SK-N-SH treated with all-trans-retinoic acid at 6 μM for 48 hours (cell line): ENCODE measurements around the gene COMMD9.

Source experiments
- ATAC-seq: fragments of 200-7000 bp; cut with Tn5 transposase; 3 replicates; pipeline ENCODE4 v1.9.1; 2020; ENCODE audit warnings: mild to moderate bottlenecking, moderate library complexity
- ARNTL ChIP-seq: fragments of 450-650 bp; formaldehyde crosslinking; IDR thresholded peaks from 2 replicates; pipeline ENCODE4 v1.5.0; 2020; ENCODE audit warnings: low read depth, mild to moderate bottlenecking, moderate library complexity, borderline replicate concordance
- BACH2 ChIP-seq: fragments of 250-450 bp; sonication (Bioruptor Pico); IDR thresholded peaks from 2 replicates; pipeline ENCODE4 v1.9.0; 2021; ENCODE audit warnings: mild to moderate bottlenecking, borderline replicate concordance
- CREB5 ChIP-seq: fragments of 250-450 bp; sonication (Bioruptor Pico); IDR thresholded peaks from 2 replicates; pipeline ENCODE4 v1.5.1; 2020; ENCODE audit warnings: low read depth, mild to moderate bottlenecking, moderate library complexity
- CSDC2 ChIP-seq: fragments of 250-450 bp; sonication (Bioruptor Pico); IDR thresholded peaks from 2 replicates; pipeline ENCODE4 v1.5.0; 2020; ENCODE audit warnings: mild to moderate bottlenecking, moderate library complexity
- CSRNP3 ChIP-seq: fragments of 250-450 bp; sonication (Bioruptor Pico); IDR thresholded peaks from 2 replicates; pipeline ENCODE4 v1.5.1; 2021; ENCODE audit warnings: mild to moderate bottlenecking, moderate library complexity
- ESRRG ChIP-seq: fragments of 250-450 bp; sonication (Bioruptor Pico); IDR thresholded peaks from 2 replicates; pipeline ENCODE4 v1.6.1; 2021; ENCODE audit warnings: mild to moderate bottlenecking
- GLIS3 ChIP-seq: fragments of 250-450 bp; sonication (Bioruptor Pico); IDR thresholded peaks from 2 replicates; pipeline ENCODE4 v1.5.0; 2020; ENCODE audit warnings: mild to moderate bottlenecking, moderate library complexity
- ISL1 ChIP-seq: fragments of 250-450 bp; sonication (Bioruptor Pico); IDR thresholded peaks from 2 replicates; pipeline ENCODE4 v2.1.2; 2022; ENCODE audit warnings: mild to moderate bottlenecking, moderate library complexity
- OSR1 ChIP-seq: fragments of 250-450 bp; sonication (Bioruptor Pico); IDR thresholded peaks from 2 replicates; pipeline ENCODE4 v1.8.0; 2022; ENCODE audit warnings: moderate library complexity, mild to moderate bottlenecking, inconsistent platforms
- PATZ1 ChIP-seq: fragments of 250-450 bp; sonication (Bioruptor Pico); IDR thresholded peaks from 2 replicates; pipeline ENCODE4 v1.8.0; 2020; ENCODE audit warnings: mild to moderate bottlenecking, moderate library complexity, borderline replicate concordance
- POU6F1 ChIP-seq: fragments of 250-450 bp; sonication (Bioruptor Pico); IDR thresholded peaks from 2 replicates; pipeline ENCODE4 v1.8.0; 2021; ENCODE audit warnings: low read depth, mild to moderate bottlenecking, moderate library complexity, borderline replicate concordance
- PPARA ChIP-seq: fragments of 250-450 bp; sonication (Bioruptor Pico); IDR thresholded peaks from 2 replicates; pipeline ENCODE4 v1.5.0; 2020; ENCODE audit warnings: mild to moderate bottlenecking, borderline replicate concordance
- SNAI2 ChIP-seq: fragments of 250-450 bp; sonication (Bioruptor Pico); IDR thresholded peaks from 2 replicates; pipeline ENCODE4 v1.5.0; 2020; ENCODE audit warnings: mild to moderate bottlenecking, moderate library complexity
- TCF4 ChIP-seq: fragments of 250-450 bp; sonication (Bioruptor Pico); IDR thresholded peaks from 2 replicates; pipeline ENCODE4 v1.8.0; 2021; ENCODE audit warnings: mild to moderate bottlenecking, moderate library complexity, borderline replicate concordance
- TOX ChIP-seq: fragments of 250-450 bp; sonication (Bioruptor Pico); IDR thresholded peaks from 2 replicates; pipeline ENCODE4 v1.8.0; 2021; ENCODE audit warnings: mild to moderate bottlenecking, moderate library complexity, borderline replicate concordance
- TSHZ2 ChIP-seq: fragments of 250-450 bp; sonication (Bioruptor Pico); IDR thresholded peaks from 2 replicates; pipeline ENCODE4 v1.5.0; 2020; ENCODE audit warnings: mild to moderate bottlenecking, moderate library complexity
- ZC3H10 ChIP-seq: fragments of 250-450 bp; sonication (Bioruptor Pico); IDR thresholded peaks from 2 replicates; pipeline ENCODE4 v1.5.1; 2021; ENCODE audit warnings: mild to moderate bottlenecking, moderate library complexity
- ZFP30 ChIP-seq: fragments of 450-650 bp; formaldehyde crosslinking; IDR thresholded peaks from 2 replicates; pipeline ENCODE4 v1.5.0; 2022; ENCODE audit warnings: mild to moderate bottlenecking, moderate library complexity
- ZNF565 ChIP-seq: fragments of 450-650 bp; formaldehyde crosslinking; conservative IDR thresholded peaks from 2 replicates; pipeline ENCODE4 v1.5.0; 2020; ENCODE audit warnings: low read depth, mild to moderate bottlenecking, moderate library complexity
- ZNF70 ChIP-seq: fragments of 450-650 bp; formaldehyde crosslinking; IDR thresholded peaks from 2 replicates; pipeline ENCODE4 v1.5.0; 2020; ENCODE audit warnings: mild to moderate bottlenecking, moderate library complexity
- ZNF8 ChIP-seq: fragments of 450-650 bp; formaldehyde crosslinking; IDR thresholded peaks from 2 replicates; pipeline ENCODE4 v1.5.0; 2020; ENCODE audit warnings: mild to moderate bottlenecking, moderate library complexity

Gene COMMD9

GRCh38 chr11:36333468-36333867, 44.2 kb upstream of the COMMD9 start:
- no peak for ATAC-seq
- TF ChIP-seq PPARA (no peak), SNAI2 (CRISPR knock-in tag) (no peak), ZNF8 (CRISPR knock-in tag) (no peak), POU6F1 (no peak), PATZ1 (CRISPR knock-in tag) (no peak), ESRRG (CRISPR knock-in tag) (no peak), ZNF70 (no peak), ARNTL (CRISPR knock-in tag) (no peak), TOX (no peak), BACH2 (CRISPR knock-in tag) (no peak), ZC3H10 (CRISPR knock-in tag) (no peak), ISL1 (CRISPR knock-in tag) (no peak), ZNF565 (CRISPR knock-in tag) (no peak), CSDC2 (CRISPR knock-in tag) (no peak), GLIS3 (CRISPR knock-in tag) (no peak), TSHZ2 (no peak), OSR1 (CRISPR knock-in tag) (no peak)

- TF ChIP-seq ZNF70 (no peak), POU6F1 (no peak), CREB5 (CRISPR knock-in tag) (no peak)
- no peak for ATAC-seq
These were observed 41.2 kb upstream of the COMMD9 start for GRCh38 chr11:36330411-36330810.

- no peak for TF ChIP-seq ZFP30
- TF ChIP-seq PPARA: no peak
- no peak for TF ChIP-seq GLIS3 (CRISPR knock-in tag)
- no peak for TF ChIP-seq CREB5 (CRISPR knock-in tag)
- no peak for TF ChIP-seq SNAI2 (CRISPR knock-in tag)
- TF ChIP-seq OSR1 (CRISPR knock-in tag): no peak
- no peak for TF ChIP-seq TCF4 (CRISPR knock-in tag)
- TF ChIP-seq CSRNP3 (CRISPR knock-in tag): no peak
- no peak for TF ChIP-seq ZC3H10 (CRISPR knock-in tag)
- no peak for ATAC-seq
These were observed 39.9 kb upstream of the COMMD9 start for GRCh38 chr11:36328966-36329673.
